ENCODE measurements around the gene MAPRE3.

DNA sequence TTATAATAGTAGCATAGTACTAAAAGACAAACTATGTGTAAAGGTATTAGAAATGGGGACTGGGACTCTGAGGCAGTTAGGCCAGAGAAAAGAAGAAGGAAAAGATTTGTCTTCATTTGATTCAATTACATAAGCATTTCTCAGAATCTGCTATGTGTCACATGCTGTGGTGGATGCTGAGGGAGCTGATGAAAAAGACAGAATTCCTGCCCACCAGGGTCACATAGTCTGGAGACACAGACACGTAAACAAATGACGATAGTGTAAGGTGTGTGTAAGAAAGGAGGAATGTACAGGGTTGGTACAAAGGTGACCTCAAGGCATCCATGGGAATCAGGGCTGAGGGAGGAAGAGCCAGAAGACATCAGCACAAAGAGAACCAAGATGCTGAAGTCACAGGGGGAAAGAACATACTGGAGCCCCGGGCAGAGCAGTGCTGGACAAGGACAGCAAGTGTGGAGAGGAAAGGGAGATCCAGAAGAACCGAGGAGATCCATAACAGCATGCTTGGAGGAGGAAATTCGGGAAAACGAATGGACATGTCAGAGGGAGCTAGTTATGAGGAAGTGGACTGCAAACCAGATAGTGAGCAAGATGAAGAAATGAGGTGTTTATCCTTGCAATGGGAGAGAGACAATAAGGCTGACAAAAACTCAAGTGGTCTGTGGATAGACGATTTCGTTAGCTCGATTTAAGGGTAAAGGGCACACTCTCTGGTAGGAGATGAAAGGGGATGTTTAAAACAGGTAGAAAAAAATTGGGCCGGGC, 1.2 kb upstream of the MAPRE3 start:
- TF ChIP-seq, protein P1, sequence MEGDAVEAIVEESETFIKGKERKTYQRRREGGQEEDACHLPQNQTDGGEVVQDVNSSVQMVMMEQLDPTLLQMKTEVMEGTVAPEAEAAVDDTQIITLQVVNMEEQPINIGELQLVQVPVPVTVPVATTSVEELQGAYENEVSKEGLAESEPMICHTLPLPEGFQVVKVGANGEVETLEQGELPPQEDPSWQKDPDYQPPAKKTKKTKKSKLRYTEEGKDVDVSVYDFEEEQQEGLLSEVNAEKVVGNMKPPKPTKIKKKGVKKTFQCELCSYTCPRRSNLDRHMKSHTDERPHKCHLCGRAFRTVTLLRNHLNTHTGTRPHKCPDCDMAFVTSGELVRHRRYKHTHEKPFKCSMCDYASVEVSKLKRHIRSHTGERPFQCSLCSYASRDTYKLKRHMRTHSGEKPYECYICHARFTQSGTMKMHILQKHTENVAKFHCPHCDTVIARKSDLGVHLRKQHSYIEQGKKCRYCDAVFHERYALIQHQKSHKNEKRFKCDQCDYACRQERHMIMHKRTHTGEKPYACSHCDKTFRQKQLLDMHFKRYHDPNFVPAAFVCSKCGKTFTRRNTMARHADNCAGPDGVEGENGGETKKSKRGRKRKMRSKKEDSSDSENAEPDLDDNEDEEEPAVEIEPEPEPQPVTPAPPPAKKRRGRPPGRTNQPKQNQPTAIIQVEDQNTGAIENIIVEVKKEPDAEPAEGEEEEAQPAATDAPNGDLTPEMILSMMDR (conservative IDR thresholded peaks at IDR 0.05) = no peak
- no peak for TF ChIP-seq ZFX (IDR thresholded peaks at IDR 0.05)

All from C4-2B (cell line).